Endothelial cell (in vitro differentiated cells): ENCODE measurements around the gene FAM72D. TPM values are rescaled to one million over a fixed set of nuclear protein-coding genes. Genes with fewer than 3 reads are reported as not detected.
"Not testable (repeated sequence)": the region's sequence is repeated elsewhere in the genome, so short reads cannot be mapped to it uniquely, and the experiment has no call there.

ENCODE experiments used
- DNase-seq: peaks from one replicate; pipeline ENCODE4 v3.0.0; 2021; ENCODE audit warnings: low spot score
- H3K27ac Mint-ChIP-seq: one replicate; pipeline ENCODE4 v1.8.0; 2021; ENCODE audit warnings: mixed read lengths, inconsistent platforms; ENCODE audit not compliant: unreplicated experiment
- H3K27me3 Mint-ChIP-seq: one replicate; pipeline ENCODE4 v1.8.0; 2021; ENCODE audit warnings: mild to moderate bottlenecking, moderate library complexity, mixed read lengths, inconsistent platforms; ENCODE audit not compliant: unreplicated experiment
- H3K36me3 Mint-ChIP-seq: one replicate; pipeline ENCODE4 v1.8.0; 2021; ENCODE audit warnings: mild to moderate bottlenecking, low read depth, mixed read lengths, inconsistent platforms; ENCODE audit not compliant: unreplicated experiment
- H3K4me1 Mint-ChIP-seq: one replicate; pipeline ENCODE4 v1.8.0; 2021; ENCODE audit warnings: mild to moderate bottlenecking, mixed read lengths, inconsistent platforms; ENCODE audit not compliant: unreplicated experiment
- H3K4me3 Mint-ChIP-seq: one replicate; pipeline ENCODE4 v1.8.0; 2021; ENCODE audit warnings: mild to moderate bottlenecking, mixed read lengths, inconsistent platforms; ENCODE audit not compliant: unreplicated experiment
- H3K9me3 Mint-ChIP-seq: one replicate; pipeline ENCODE4 v1.8.0; 2021; ENCODE audit warnings: mixed read lengths, inconsistent platforms; ENCODE audit not compliant: unreplicated experiment
- long read RNA-seq: library from polyadenylated mRNA; unstranded; transcript quantifications from one replicate; pipeline ENCODE4 v2.0.0, GENCODE V29; 2020; ENCODE audit not compliant: unreplicated experiment
- total RNA-seq: library from RNA; stranded (reverse); fragmentation: NEBNext Ultra II Directional; extraction: Animal tissue kit (Norgen Biotek cat#: 25700); gene quantifications from one replicate; pipeline ENCODE4 v1.2.1, GENCODE V29; 2021; ENCODE audit not compliant: unreplicated experiment

The FAM72D gene
- 3.0 TPM for total RNA-seq
- long read RNA-seq: 0 reads

- not testable (repeated sequence) for DNase-seq, H3K27me3 Mint-ChIP-seq, H3K4me3 Mint-ChIP-seq, H3K36me3 Mint-ChIP-seq, H3K4me1 Mint-ChIP-seq, H3K27ac Mint-ChIP-seq, H3K9me3 Mint-ChIP-seq
Measured at GRCh38 chr1:145095284-145096057, at the start of gene FAM72D, which contains the start of gene SRGAP2B. FAM72D (plus strand) TSS chr1:145095974; CDS start chr1:145096848, 874 bp downstream. SRGAP2B (minus strand) TSS chr1:145095328; CDS start chr1:145092901, 2,427 bp downstream.

- not testable (repeated sequence) for H3K27me3 Mint-ChIP-seq, H3K4me1 Mint-ChIP-seq, H3K36me3 Mint-ChIP-seq, H3K9me3 Mint-ChIP-seq, DNase-seq, H3K4me3 Mint-ChIP-seq, H3K27ac Mint-ChIP-seq
Measured at GRCh38 chr1:145047553-145047952, 48.2 kb upstream of the FAM72D start.

- H3K9me3 Mint-ChIP-seq: not testable (repeated sequence)
Measured at GRCh38 chr1:145048181-145048856, 47.5 kb upstream of the FAM72D start.

GRCh38 chr1:145052019-145052776, 43.6 kb upstream of the FAM72D start:
- not testable (repeated sequence) for H3K4me3 Mint-ChIP-seq, H3K27ac Mint-ChIP-seq, H3K27me3 Mint-ChIP-seq, H3K9me3 Mint-ChIP-seq, DNase-seq, H3K4me1 Mint-ChIP-seq, H3K36me3 Mint-ChIP-seq

More at GRCh38 chr1:145048181-145048856, 47.5 kb upstream of the FAM72D start:
- H3K4me1 Mint-ChIP-seq, DNase-seq, H3K27ac Mint-ChIP-seq, H3K36me3 Mint-ChIP-seq, H3K4me3 Mint-ChIP-seq, H3K27me3 Mint-ChIP-seq: not testable (repeated sequence)

- not testable (repeated sequence) for H3K4me3 Mint-ChIP-seq, DNase-seq, H3K9me3 Mint-ChIP-seq, H3K27ac Mint-ChIP-seq, H3K36me3 Mint-ChIP-seq, H3K4me1 Mint-ChIP-seq, H3K27me3 Mint-ChIP-seq
Measured at GRCh38 chr1:145053428-145053827, 42.3 kb upstream of the FAM72D start.

- H3K36me3 Mint-ChIP-seq, H3K27ac Mint-ChIP-seq, H3K9me3 Mint-ChIP-seq, H3K4me3 Mint-ChIP-seq, DNase-seq, H3K4me1 Mint-ChIP-seq, H3K27me3 Mint-ChIP-seq: not testable (repeated sequence)
Measured at GRCh38 chr1:145055217-145055760, 40.5 kb upstream of the FAM72D start.

- not testable (repeated sequence) for DNase-seq, H3K27ac Mint-ChIP-seq, H3K9me3 Mint-ChIP-seq, H3K4me1 Mint-ChIP-seq, H3K4me3 Mint-ChIP-seq, H3K36me3 Mint-ChIP-seq, H3K27me3 Mint-ChIP-seq
Measured at GRCh38 chr1:145058184-145058583, 37.6 kb upstream of the FAM72D start.

- not testable (repeated sequence) for H3K27ac Mint-ChIP-seq, H3K4me1 Mint-ChIP-seq, H3K27me3 Mint-ChIP-seq, H3K4me3 Mint-ChIP-seq, H3K36me3 Mint-ChIP-seq, H3K9me3 Mint-ChIP-seq, DNase-seq
Measured at GRCh38 chr1:145063285-145063684, 32.5 kb upstream of the FAM72D start.

- not testable (repeated sequence) for H3K9me3 Mint-ChIP-seq, H3K27me3 Mint-ChIP-seq, DNase-seq, H3K27ac Mint-ChIP-seq, H3K36me3 Mint-ChIP-seq, H3K4me1 Mint-ChIP-seq, H3K4me3 Mint-ChIP-seq
Measured at GRCh38 chr1:145063941-145064648, 31.7 kb upstream of the FAM72D start.

GRCh38 chr1:145065194-145065826, 30.5 kb upstream of the FAM72D start:
- not testable (repeated sequence) for H3K27me3 Mint-ChIP-seq, H3K4me1 Mint-ChIP-seq, H3K9me3 Mint-ChIP-seq, H3K4me3 Mint-ChIP-seq, H3K27ac Mint-ChIP-seq, DNase-seq, H3K36me3 Mint-ChIP-seq

- not testable (repeated sequence) for H3K27ac Mint-ChIP-seq, H3K9me3 Mint-ChIP-seq, H3K36me3 Mint-ChIP-seq, H3K4me1 Mint-ChIP-seq, H3K4me3 Mint-ChIP-seq, H3K27me3 Mint-ChIP-seq, DNase-seq
Measured at GRCh38 chr1:145066486-145066885, 29.3 kb upstream of the FAM72D start.
